GM23338 (cell line): ENCODE results near the gene COL2A1. TPM values are rescaled to one million over a fixed set of nuclear protein-coding genes. Genes with fewer than 3 reads are reported as not detected.

Experiments used
- ATAC-seq: fragments of 200-7000 bp; cut with Tn5 transposase; 3 replicates; pipeline ENCODE4 v1.9.1; 2020
- DNase-seq: peaks from one replicate; pipeline ENCODE4 v3.0.0-alpha.2; 2015; ENCODE audit warnings: low spot score
- H2AFZ ChIP-seq: fragments of 200-600 bp; sonication (generic); 2 replicates; pipeline ENCODE4 v1.8.0; 2016; ENCODE audit warnings: antibody characterized with exemption, mild to moderate bottlenecking, moderate library complexity
- H3F3A ChIP-seq: fragments of 200-600 bp; sonication (generic); replicated peaks from 2 replicates; pipeline ENCODE4 v1.8.0; 2017; ENCODE audit warnings: antibody characterized with exemption, mixed run types, low read depth
- H3K27ac ChIP-seq: fragments of 200-600 bp; sonication (generic); 2 replicates; pipeline ENCODE4 v1.6.1; 2016; ENCODE audit warnings: low read depth
- H3K27me3 ChIP-seq: fragments of 200-600 bp; sonication (generic); 2 replicates; pipeline ENCODE4 v1.8.0; 2016; ENCODE audit warnings: mild to moderate bottlenecking, mixed run types, moderate library complexity; ENCODE audit not compliant: insufficient read depth
- H3K36me3 ChIP-seq: fragments of 200-600 bp; sonication (generic); 2 replicates; pipeline ENCODE4 v1.8.0; 2016; ENCODE audit warnings: mild to moderate bottlenecking; ENCODE audit not compliant: insufficient read depth
- H3K4me1 ChIP-seq: fragments of 200-600 bp; sonication (generic); 2 replicates; pipeline ENCODE4 v1.8.0; 2016; ENCODE audit warnings: mild to moderate bottlenecking, moderate library complexity; ENCODE audit not compliant: insufficient read depth
- H3K4me2 ChIP-seq: fragments of 200-600 bp; sonication (generic); 2 replicates; pipeline ENCODE4 v1.7.1; 2017; ENCODE audit warnings: mixed run types
- H3K4me3 ChIP-seq: fragments of 200-600 bp; sonication (generic); 2 replicates; pipeline ENCODE4 v1.6.1; 2016; ENCODE audit warnings: mixed run types
- H3K79me2 ChIP-seq: fragments of 200-600 bp; sonication (generic); replicated peaks from 2 replicates; pipeline ENCODE4 v1.8.0; 2017; ENCODE audit warnings: mild to moderate bottlenecking; ENCODE audit not compliant: insufficient read depth
- H3K9me2 ChIP-seq: fragments of 200-600 bp; sonication (generic); 2 replicates; pipeline ENCODE4 v1.8.0; 2017; ENCODE audit not compliant: insufficient read depth
- H4K20me1 ChIP-seq: fragments of 200-600 bp; sonication (generic); replicated peaks from 2 replicates; pipeline ENCODE4 v1.8.0; 2017; ENCODE audit warnings: mild to moderate bottlenecking; ENCODE audit not compliant: insufficient read depth
- H3K27ac Mint-ChIP-seq: 2 replicates; pipeline ENCODE4 v1.8.0; 2020; ENCODE audit warnings: inconsistent platforms, mild to moderate bottlenecking, moderate library complexity, mixed read lengths
- H3K27me3 Mint-ChIP-seq: 3 replicates; pipeline ENCODE4 v1.8.0; 2022; ENCODE audit warnings: low read depth, mild to moderate bottlenecking, moderate library complexity, mixed read lengths, inconsistent platforms; ENCODE audit not compliant: insufficient read depth, poor library complexity
- H3K36me3 Mint-ChIP-seq: 3 replicates; pipeline ENCODE4 v1.8.0; 2021; ENCODE audit warnings: low read depth, mild to moderate bottlenecking, inconsistent platforms, moderate library complexity, mixed read lengths
- H3K4me1 Mint-ChIP-seq: 3 replicates; pipeline ENCODE4 v1.8.0; 2020; ENCODE audit warnings: mild to moderate bottlenecking, inconsistent platforms, mixed read lengths
- H3K4me3 Mint-ChIP-seq: 3 replicates; pipeline ENCODE4 v1.8.0; 2021; ENCODE audit warnings: moderate library complexity, mild to moderate bottlenecking, inconsistent platforms, mixed read lengths
- H3K9me3 Mint-ChIP-seq: 3 replicates; pipeline ENCODE4 v1.8.0; 2020; ENCODE audit warnings: moderate library complexity, mild to moderate bottlenecking, inconsistent platforms, mixed read lengths
- CREB1 ChIP-seq: fragments of 250-450 bp; sonication (Bioruptor Pico); IDR thresholded peaks from 2 replicates; pipeline ENCODE4 v1.5.0; 2020; ENCODE audit warnings: low read depth, mild to moderate bottlenecking, moderate library complexity
- EZH2 ChIP-seq: fragments of 200-600 bp; sonication (generic); IDR thresholded peaks from one replicate; pipeline ENCODE4 v1.8.0; 2017; ENCODE audit warnings: antibody characterized with exemption, mild to moderate bottlenecking, low read depth; ENCODE audit not compliant: unreplicated experiment
- EZH2phosphoT487 ChIP-seq: fragments of 200-600 bp; sonication (generic); IDR thresholded peaks from one replicate; pipeline ENCODE4 v1.8.1; 2018; ENCODE audit warnings: antibody characterized with exemption; ENCODE audit not compliant: unreplicated experiment
- JUNB ChIP-seq: IDR thresholded peaks from one replicate; pipeline ENCODE4 v1.6.1; 2016; ENCODE audit warnings: antibody characterized with exemption; ENCODE audit not compliant: unreplicated experiment
- NANOG ChIP-seq: IDR thresholded peaks from 2 replicates; pipeline ENCODE4 v1.6.1; 2016; ENCODE audit warnings: antibody characterized with exemption, borderline replicate concordance
- POLR2AphosphoS5 ChIP-seq: IDR thresholded peaks from 2 replicates; pipeline ENCODE4 v1.6.1; 2016; ENCODE audit warnings: antibody characterized with exemption, low read depth
- STAT1 ChIP-seq: IDR thresholded peaks from one replicate; pipeline ENCODE4 v1.6.1; 2016; ENCODE audit warnings: antibody characterized with exemption; ENCODE audit not compliant: unreplicated experiment
- ZNF114 ChIP-seq: fragments of 250-450 bp; sonication (Bioruptor Pico); IDR thresholded peaks from 2 replicates; pipeline ENCODE4 v1.5.0; 2020; ENCODE audit warnings: mild to moderate bottlenecking, moderate library complexity
- ZNF331 ChIP-seq: fragments of 250-450 bp; sonication (Bioruptor Pico); IDR thresholded peaks from 2 replicates; pipeline ENCODE4 v1.5.0; 2020; ENCODE audit warnings: low read depth, mild to moderate bottlenecking, moderate library complexity
- polyA plus RNA-seq: library from polyadenylated mRNA; unstranded; fragments of >200 nt; fragmentation: Nextera tagmentation; extraction: Ambion mirVana; gene quantifications from 2 replicates; pipeline ENCODE4 v1.2.1, GENCODE V29; 2016
- total RNA-seq: library from RNA; depleted of rRNA; stranded (reverse); fragments of >200 nt; shearing (Covaris generic); gene quantifications from 2 replicates; pipeline ENCODE4 v1.2.3, GENCODE V29; 2014
- TF ChIP-seq, protein P1 (sequence below): IDR thresholded peaks from one replicate; pipeline ENCODE4 v1.6.1; 2018; ENCODE audit warnings: antibody characterized with exemption; ENCODE audit not compliant: unreplicated experiment
- TF ChIP-seq, protein P2 (sequence below), 2 experiments: fragments of 200-600 bp in 1 of 2; sonication (generic) in 1 of 2; conservative IDR thresholded peaks; 2 replicates each; pipeline versions ENCODE4 v1.5.1 to v1.6.1; 2016 to 2017; ENCODE audit warnings: antibody characterized with exemption in 2 of 2, low read depth in 2 of 2, mild to moderate bottlenecking in 2 of 2, moderate library complexity in 1 of 2
- TF ChIP-seq, protein P3 (sequence below): IDR thresholded peaks from 2 replicates; pipeline ENCODE4 v1.6.1; 2016; ENCODE audit warnings: antibody characterized with exemption
- TF ChIP-seq, protein P4 (sequence below): fragments of 250-450 bp; sonication (Bioruptor Pico); IDR thresholded peaks from 2 replicates; pipeline ENCODE4 v1.5.0; 2020; ENCODE audit warnings: mild to moderate bottlenecking, moderate library complexity

Gene COL2A1
- total and polyA plus RNA-seq, 2 experiments from 2014 or later = 7.0 to 24.6 TPM

DNA sequence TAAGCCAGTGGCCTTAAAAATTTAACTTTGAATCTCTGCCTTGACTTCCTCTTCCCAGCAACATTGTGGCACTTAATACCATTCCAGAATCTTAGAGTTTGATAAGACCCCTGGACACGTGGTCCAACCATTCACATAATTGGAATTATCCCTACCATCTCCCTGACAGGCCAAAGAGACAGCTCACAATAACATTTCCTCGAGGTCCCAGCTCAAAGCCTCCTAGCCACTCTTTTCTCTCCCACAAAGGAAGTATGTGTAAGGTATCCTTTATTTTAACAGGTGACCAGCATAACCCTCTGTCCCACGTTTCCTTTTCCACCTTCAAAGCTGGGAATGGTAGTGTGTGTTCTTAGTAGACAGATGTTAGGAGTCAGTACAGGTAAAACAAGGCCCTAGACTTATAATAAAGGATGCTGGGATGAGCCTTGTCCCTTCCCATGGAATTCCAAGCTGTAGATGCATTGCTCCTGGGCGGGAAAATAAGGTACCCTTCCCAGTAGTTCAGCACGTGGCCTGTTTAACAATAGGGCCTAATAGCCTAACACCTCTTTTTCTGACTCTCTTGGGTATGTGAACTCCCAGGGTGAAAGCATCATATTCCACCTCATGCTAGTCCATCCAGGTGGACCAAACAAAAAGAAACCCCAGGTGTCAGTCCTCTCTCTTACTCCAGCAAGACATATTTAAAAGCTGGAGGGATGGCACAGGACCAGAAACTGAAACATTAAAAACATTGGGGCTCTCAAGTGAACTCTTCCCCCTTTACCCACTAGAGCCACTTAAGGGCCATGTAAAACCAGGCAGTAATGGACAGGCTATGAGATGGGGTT lies 37.5 kb upstream of the COL2A1 start:
- Histone ChIP-seq H3K27ac (no peak overlapping the region), H3K4me2 (no peak overlapping the region), H3K4me1 (peaks cover 15% of the 10 kb centered on the region), H3K9me2 (peaks cover 6% of the 10 kb centered on the region), H3K79me2 (no peaks in the 10 kb centered on the region), H2AFZ (no peak overlapping the region), H3K27me3 (peaks cover 15% of the 10 kb centered on the region), H3F3A (no peaks in the 10 kb centered on the region), H4K20me1 (no peaks in the 10 kb centered on the region), H3K36me3 (peaks cover 12% of the 10 kb centered on the region), H3K4me3 (no peak overlapping the region)
- DNase-seq = no peak
- TF ChIP-seq, protein P1, sequence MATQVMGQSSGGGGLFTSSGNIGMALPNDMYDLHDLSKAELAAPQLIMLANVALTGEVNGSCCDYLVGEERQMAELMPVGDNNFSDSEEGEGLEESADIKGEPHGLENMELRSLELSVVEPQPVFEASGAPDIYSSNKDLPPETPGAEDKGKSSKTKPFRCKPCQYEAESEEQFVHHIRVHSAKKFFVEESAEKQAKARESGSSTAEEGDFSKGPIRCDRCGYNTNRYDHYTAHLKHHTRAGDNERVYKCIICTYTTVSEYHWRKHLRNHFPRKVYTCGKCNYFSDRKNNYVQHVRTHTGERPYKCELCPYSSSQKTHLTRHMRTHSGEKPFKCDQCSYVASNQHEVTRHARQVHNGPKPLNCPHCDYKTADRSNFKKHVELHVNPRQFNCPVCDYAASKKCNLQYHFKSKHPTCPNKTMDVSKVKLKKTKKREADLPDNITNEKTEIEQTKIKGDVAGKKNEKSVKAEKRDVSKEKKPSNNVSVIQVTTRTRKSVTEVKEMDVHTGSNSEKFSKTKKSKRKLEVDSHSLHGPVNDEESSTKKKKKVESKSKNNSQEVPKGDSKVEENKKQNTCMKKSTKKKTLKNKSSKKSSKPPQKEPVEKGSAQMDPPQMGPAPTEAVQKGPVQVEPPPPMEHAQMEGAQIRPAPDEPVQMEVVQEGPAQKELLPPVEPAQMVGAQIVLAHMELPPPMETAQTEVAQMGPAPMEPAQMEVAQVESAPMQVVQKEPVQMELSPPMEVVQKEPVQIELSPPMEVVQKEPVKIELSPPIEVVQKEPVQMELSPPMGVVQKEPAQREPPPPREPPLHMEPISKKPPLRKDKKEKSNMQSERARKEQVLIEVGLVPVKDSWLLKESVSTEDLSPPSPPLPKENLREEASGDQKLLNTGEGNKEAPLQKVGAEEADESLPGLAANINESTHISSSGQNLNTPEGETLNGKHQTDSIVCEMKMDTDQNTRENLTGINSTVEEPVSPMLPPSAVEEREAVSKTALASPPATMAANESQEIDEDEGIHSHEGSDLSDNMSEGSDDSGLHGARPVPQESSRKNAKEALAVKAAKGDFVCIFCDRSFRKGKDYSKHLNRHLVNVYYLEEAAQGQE = no peak
- TF ChIP-seq EZH2 = no peak
- TF ChIP-seq EZH2phosphoT487 = no peak
- TF ChIP-seq NANOG = no peak
- TF ChIP-seq, protein P2, sequence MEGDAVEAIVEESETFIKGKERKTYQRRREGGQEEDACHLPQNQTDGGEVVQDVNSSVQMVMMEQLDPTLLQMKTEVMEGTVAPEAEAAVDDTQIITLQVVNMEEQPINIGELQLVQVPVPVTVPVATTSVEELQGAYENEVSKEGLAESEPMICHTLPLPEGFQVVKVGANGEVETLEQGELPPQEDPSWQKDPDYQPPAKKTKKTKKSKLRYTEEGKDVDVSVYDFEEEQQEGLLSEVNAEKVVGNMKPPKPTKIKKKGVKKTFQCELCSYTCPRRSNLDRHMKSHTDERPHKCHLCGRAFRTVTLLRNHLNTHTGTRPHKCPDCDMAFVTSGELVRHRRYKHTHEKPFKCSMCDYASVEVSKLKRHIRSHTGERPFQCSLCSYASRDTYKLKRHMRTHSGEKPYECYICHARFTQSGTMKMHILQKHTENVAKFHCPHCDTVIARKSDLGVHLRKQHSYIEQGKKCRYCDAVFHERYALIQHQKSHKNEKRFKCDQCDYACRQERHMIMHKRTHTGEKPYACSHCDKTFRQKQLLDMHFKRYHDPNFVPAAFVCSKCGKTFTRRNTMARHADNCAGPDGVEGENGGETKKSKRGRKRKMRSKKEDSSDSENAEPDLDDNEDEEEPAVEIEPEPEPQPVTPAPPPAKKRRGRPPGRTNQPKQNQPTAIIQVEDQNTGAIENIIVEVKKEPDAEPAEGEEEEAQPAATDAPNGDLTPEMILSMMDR (conservative IDR thresholded peaks at IDR 0.05; ENCODE audit: low read depth in 2 of 2) = no peak
- TF ChIP-seq STAT1 = no peak
- no peak for TF ChIP-seq ZNF331 (CRISPR knock-in tag)
- no peak for TF ChIP-seq CREB1
- TF ChIP-seq JUNB = no peak
- TF ChIP-seq, protein P3, sequence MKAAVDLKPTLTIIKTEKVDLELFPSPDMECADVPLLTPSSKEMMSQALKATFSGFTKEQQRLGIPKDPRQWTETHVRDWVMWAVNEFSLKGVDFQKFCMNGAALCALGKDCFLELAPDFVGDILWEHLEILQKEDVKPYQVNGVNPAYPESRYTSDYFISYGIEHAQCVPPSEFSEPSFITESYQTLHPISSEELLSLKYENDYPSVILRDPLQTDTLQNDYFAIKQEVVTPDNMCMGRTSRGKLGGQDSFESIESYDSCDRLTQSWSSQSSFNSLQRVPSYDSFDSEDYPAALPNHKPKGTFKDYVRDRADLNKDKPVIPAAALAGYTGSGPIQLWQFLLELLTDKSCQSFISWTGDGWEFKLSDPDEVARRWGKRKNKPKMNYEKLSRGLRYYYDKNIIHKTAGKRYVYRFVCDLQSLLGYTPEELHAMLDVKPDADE = no peak
- TF ChIP-seq ZNF114 = no peak
- TF ChIP-seq, protein P4, sequence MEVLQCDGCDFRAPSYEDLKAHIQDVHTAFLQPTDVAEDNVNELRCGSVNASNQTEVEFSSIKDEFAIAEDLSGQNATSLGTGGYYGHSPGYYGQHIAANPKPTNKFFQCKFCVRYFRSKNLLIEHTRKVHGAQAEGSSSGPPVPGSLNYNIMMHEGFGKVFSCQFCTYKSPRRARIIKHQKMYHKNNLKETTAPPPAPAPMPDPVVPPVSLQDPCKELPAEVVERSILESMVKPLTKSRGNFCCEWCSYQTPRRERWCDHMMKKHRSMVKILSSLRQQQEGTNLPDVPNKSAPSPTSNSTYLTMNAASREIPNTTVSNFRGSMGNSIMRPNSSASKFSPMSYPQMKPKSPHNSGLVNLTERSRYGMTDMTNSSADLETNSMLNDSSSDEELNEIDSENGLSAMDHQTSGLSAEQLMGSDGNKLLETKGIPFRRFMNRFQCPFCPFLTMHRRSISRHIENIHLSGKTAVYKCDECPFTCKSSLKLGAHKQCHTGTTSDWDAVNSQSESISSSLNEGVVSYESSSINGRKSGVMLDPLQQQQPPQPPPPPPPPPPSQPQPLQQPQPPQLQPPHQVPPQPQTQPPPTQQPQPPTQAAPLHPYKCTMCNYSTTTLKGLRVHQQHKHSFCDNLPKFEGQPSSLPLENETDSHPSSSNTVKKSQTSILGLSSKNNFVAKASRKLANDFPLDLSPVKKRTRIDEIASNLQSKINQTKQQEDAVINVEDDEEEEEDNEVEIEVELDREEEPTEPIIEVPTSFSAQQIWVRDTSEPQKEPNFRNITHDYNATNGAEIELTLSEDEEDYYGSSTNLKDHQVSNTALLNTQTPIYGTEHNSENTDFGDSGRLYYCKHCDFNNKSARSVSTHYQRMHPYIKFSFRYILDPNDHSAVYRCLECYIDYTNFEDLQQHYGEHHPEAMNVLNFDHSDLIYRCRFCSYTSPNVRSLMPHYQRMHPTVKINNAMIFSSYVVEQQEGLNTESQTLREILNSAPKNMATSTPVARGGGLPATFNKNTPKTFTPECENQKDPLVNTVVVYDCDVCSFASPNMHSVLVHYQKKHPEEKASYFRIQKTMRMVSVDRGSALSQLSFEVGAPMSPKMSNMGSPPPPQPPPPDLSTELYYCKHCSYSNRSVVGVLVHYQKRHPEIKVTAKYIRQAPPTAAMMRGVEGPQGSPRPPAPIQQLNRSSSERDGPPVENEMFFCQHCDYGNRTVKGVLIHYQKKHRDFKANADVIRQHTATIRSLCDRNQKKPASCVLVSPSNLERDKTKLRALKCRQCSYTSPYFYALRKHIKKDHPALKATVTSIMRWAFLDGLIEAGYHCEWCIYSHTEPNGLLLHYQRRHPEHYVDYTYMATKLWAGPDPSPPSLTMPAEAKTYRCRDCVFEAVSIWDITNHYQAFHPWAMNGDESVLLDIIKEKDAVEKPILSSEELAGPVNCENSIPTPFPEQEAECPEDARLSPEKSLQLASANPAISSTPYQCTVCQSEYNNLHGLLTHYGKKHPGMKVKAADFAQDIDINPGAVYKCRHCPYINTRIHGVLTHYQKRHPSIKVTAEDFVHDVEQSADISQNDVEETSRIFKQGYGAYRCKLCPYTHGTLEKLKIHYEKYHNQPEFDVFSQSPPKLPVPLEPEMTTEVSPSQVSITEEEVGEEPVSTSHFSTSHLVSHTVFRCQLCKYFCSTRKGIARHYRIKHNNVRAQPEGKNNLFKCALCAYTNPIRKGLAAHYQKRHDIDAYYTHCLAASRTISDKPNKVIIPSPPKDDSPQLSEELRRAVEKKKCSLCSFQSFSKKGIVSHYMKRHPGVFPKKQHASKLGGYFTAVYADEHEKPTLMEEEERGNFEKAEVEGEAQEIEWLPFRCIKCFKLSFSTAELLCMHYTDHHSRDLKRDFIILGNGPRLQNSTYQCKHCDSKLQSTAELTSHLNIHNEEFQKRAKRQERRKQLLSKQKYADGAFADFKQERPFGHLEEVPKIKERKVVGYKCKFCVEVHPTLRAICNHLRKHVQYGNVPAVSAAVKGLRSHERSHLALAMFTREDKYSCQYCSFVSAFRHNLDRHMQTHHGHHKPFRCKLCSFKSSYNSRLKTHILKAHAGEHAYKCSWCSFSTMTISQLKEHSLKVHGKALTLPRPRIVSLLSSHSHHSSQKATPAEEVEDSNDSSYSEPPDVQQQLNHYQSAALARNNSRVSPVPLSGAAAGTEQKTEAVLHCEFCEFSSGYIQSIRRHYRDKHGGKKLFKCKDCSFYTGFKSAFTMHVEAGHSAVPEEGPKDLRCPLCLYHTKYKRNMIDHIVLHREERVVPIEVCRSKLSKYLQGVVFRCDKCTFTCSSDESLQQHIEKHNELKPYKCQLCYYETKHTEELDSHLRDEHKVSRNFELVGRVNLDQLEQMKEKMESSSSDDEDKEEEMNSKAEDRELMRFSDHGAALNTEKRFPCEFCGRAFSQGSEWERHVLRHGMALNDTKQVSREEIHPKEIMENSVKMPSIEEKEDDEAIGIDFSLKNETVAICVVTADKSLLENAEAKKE (CRISPR knock-in tag) = no peak
- no peak for TF ChIP-seq POLR2AphosphoS5
- no peak for ATAC-seq
- peaks cover 29% of the 10 kb centered on the region for H3K4me1 Mint-ChIP-seq
- H3K9me3 Mint-ChIP-seq = no peaks in the 10 kb centered on the region
- H3K4me3 Mint-ChIP-seq = no peak overlapping the region
- peaks cover 21% of the 10 kb centered on the region for H3K36me3 Mint-ChIP-seq
- H3K27ac Mint-ChIP-seq = no peak overlapping the region
- peaks cover 8% of the 10 kb centered on the region for H3K27me3 Mint-ChIP-seq
